ENCODE results near the gene HSD17B7.

The HSD17B7 gene

DNA sequence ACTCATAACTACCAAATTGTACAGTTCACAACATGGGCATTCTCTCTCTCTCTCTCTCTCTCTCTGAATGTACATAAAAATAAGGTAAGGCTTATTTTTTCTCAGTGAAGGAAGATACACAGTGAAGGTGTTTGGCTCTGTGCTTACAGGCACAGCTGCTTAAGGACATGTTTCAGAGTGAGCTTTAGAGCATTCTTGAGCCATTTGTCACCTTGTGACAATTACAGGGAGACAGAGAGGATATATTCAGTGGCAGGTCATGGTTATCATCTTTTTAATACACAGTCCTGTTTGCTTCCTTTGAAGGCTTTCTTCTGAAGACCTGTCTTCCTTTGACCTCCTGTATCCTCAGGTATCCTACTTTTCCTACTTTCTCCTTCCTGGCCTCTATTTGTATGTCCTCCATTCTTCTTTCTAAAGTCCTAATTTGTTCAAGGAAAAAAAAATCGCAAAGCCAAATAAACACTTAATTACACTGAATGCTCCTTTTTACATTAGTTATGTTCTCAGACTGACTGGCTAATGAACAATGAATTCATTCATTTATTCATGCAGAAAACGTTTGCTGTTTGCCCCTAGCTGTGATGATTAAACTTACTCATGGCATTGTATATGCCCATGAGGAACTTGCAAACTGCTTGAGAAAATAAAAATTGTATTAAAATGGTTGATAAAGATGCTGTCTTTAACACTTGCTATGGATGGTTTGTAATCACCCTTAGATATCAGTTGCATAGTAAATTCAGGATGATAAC lies 33.4 kb downstream of the HSD17B7 start:
- TF ChIP-seq ZFP30 (CRISPR knock-in tag; IDR thresholded peaks at IDR 0.05) (no peak), ISL1 (CRISPR knock-in tag; IDR thresholded peaks at IDR 0.05) (no peak), OSR1 (CRISPR knock-in tag; IDR thresholded peaks at IDR 0.05) (no peak), PATZ1 (CRISPR knock-in tag; IDR thresholded peaks at IDR 0.05; ENCODE audit: borderline replicate concordance) (no peak), BACH2 (CRISPR knock-in tag; IDR thresholded peaks at IDR 0.05; ENCODE audit: borderline replicate concordance) (no peak), CSDC2 (CRISPR knock-in tag; IDR thresholded peaks at IDR 0.05) (no peak), ESRRG (CRISPR knock-in tag; IDR thresholded peaks at IDR 0.05) (no peak), TOX (CRISPR knock-in tag; IDR thresholded peaks at IDR 0.05; ENCODE audit: borderline replicate concordance) (no peak), RARB (CRISPR knock-in tag; IDR thresholded peaks at IDR 0.05) (no peak), SNAI2 (CRISPR knock-in tag; IDR thresholded peaks at IDR 0.05) (no peak), ZFP3 (CRISPR knock-in tag; IDR thresholded peaks at IDR 0.05) (no peak), TCF4 (CRISPR knock-in tag; IDR thresholded peaks at IDR 0.05; ENCODE audit: borderline replicate concordance) (no peak), ZNF70 (CRISPR knock-in tag; IDR thresholded peaks at IDR 0.05) (no peak), CSRNP3 (CRISPR knock-in tag; IDR thresholded peaks at IDR 0.05) (no peak), ZNF8 (CRISPR knock-in tag; IDR thresholded peaks at IDR 0.05) (no peak)
- TF ChIP-seq, protein P1, sequence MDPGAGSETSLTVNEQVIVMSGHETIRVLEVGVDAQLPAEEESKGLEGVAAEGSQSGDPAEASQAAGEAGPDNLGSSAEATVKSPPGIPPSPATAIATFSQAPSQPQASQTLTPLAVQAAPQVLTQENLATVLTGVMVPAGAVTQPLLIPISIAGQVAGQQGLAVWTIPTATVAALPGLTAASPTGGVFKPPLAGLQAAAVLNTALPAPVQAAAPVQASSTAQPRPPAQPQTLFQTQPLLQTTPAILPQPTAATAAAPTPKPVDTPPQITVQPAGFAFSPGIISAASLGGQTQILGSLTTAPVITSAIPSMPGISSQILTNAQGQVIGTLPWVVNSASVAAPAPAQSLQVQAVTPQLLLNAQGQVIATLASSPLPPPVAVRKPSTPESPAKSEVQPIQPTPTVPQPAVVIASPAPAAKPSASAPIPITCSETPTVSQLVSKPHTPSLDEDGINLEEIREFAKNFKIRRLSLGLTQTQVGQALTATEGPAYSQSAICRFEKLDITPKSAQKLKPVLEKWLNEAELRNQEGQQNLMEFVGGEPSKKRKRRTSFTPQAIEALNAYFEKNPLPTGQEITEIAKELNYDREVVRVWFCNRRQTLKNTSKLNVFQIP (CRISPR knock-in tag; IDR thresholded peaks at IDR 0.05; ENCODE audit: borderline replicate concordance, low read depth) = no peak
- TF ChIP-seq, protein P2, sequence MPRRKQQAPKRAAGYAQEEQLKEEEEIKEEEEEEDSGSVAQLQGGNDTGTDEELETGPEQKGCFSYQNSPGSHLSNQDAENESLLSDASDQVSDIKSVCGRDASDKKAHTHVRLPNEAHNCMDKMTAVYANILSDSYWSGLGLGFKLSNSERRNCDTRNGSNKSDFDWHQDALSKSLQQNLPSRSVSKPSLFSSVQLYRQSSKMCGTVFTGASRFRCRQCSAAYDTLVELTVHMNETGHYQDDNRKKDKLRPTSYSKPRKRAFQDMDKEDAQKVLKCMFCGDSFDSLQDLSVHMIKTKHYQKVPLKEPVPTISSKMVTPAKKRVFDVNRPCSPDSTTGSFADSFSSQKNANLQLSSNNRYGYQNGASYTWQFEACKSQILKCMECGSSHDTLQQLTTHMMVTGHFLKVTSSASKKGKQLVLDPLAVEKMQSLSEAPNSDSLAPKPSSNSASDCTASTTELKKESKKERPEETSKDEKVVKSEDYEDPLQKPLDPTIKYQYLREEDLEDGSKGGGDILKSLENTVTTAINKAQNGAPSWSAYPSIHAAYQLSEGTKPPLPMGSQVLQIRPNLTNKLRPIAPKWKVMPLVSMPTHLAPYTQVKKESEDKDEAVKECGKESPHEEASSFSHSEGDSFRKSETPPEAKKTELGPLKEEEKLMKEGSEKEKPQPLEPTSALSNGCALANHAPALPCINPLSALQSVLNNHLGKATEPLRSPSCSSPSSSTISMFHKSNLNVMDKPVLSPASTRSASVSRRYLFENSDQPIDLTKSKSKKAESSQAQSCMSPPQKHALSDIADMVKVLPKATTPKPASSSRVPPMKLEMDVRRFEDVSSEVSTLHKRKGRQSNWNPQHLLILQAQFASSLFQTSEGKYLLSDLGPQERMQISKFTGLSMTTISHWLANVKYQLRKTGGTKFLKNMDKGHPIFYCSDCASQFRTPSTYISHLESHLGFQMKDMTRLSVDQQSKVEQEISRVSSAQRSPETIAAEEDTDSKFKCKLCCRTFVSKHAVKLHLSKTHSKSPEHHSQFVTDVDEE (CRISPR knock-in tag; IDR thresholded peaks at IDR 0.05) = no peak
- TF ChIP-seq, protein P3, sequence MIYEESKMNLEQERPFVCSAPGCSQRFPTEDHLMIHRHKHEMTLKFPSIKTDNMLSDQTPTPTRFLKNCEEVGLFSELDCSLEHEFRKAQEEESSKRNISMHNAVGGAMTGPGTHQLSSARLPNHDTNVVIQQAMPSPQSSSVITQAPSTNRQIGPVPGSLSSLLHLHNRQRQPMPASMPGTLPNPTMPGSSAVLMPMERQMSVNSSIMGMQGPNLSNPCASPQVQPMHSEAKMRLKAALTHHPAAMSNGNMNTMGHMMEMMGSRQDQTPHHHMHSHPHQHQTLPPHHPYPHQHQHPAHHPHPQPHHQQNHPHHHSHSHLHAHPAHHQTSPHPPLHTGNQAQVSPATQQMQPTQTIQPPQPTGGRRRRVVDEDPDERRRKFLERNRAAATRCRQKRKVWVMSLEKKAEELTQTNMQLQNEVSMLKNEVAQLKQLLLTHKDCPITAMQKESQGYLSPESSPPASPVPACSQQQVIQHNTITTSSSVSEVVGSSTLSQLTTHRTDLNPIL (CRISPR knock-in tag; IDR thresholded peaks at IDR 0.05; ENCODE audit: low read depth) = no peak
- ATAC-seq = peak; percentile 38

DNA sequence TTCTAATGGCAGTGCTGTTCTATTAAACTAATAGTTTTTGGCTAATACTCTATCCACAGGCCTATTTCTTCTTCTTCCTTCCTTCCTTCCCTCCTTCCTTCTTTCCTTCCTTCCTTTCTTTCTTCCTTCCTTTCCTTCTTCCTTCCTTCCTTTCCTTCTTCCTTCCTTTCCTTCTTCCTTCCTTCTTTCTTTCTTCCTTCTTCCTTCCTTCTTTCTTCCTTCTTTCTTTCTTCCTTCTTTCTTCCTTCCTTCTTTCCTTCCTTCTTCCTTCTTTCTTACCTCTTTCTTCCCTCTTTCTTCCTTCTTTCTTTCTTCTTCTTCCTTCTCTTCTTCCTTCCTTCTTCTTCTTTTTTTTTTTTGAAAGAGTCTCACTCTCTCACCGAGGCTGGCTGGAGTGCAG lies 38.8 kb downstream of the HSD17B7 start:
- TF ChIP-seq ZC3H10 (CRISPR knock-in tag; IDR thresholded peaks at IDR 0.05) (no peak), ISL1 (CRISPR knock-in tag; IDR thresholded peaks at IDR 0.05) (no peak), PATZ1 (CRISPR knock-in tag; IDR thresholded peaks at IDR 0.05; ENCODE audit: borderline replicate concordance) (no peak), GLIS3 (CRISPR knock-in tag; IDR thresholded peaks at IDR 0.05) (no peak), ZNF8 (CRISPR knock-in tag; IDR thresholded peaks at IDR 0.05) (no peak), ESRRG (CRISPR knock-in tag; IDR thresholded peaks at IDR 0.05) (no peak), ZNF70 (CRISPR knock-in tag; IDR thresholded peaks at IDR 0.05) (no peak), CSDC2 (CRISPR knock-in tag; IDR thresholded peaks at IDR 0.05) (no peak)
- ATAC-seq = no peak

Measured in SK-N-SH treated with all-trans-retinoic acid at 6 μM for 48 hours (cell line).